Ishikawa (cell line): Measurements from ENCODE around the gene STAG1.

ENCODE experiments used
- MAX ChIP-seq: IDR thresholded peaks from 2 replicates; pipeline ENCODE4 v1.6.1; 2012
- YY1 ChIP-seq: IDR thresholded peaks from 2 replicates; pipeline ENCODE4 v1.6.1; 2012; ENCODE audit warnings: low read depth

- TF ChIP-seq MAX (no peak), YY1 (no peak)
Observed at GRCh38 chr3:136490646-136491405, 261.4 kb downstream of the STAG1 start.
